Measurements from ENCODE around the gene VIPR2.

DNA sequence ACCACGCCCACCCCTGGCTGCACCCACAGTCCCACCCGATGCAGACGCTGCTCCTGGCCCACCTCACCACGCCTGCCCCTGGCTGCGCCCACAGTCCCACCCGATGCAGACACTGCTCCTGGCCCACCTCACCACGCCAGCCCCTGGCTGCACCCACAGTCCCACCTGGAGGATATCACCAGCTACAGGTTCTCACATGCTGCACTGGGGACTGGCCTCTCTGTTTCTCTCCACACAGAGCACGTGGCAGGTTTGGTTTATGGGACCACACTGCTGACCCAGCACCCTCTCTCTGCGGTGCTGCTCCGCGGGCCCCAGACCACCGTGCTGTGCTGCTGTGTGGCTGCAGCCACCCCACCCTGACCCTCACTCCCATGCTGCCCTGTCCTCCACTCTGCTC is 120.9 kb downstream of the VIPR2 start:
- TF ChIP-seq, protein P1, sequence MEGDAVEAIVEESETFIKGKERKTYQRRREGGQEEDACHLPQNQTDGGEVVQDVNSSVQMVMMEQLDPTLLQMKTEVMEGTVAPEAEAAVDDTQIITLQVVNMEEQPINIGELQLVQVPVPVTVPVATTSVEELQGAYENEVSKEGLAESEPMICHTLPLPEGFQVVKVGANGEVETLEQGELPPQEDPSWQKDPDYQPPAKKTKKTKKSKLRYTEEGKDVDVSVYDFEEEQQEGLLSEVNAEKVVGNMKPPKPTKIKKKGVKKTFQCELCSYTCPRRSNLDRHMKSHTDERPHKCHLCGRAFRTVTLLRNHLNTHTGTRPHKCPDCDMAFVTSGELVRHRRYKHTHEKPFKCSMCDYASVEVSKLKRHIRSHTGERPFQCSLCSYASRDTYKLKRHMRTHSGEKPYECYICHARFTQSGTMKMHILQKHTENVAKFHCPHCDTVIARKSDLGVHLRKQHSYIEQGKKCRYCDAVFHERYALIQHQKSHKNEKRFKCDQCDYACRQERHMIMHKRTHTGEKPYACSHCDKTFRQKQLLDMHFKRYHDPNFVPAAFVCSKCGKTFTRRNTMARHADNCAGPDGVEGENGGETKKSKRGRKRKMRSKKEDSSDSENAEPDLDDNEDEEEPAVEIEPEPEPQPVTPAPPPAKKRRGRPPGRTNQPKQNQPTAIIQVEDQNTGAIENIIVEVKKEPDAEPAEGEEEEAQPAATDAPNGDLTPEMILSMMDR (IDR thresholded peaks at IDR 0.05; ENCODE audit: low read length) = no peak
- no peak for TF ChIP-seq EZH2 (optimal IDR thresholded peaks at IDR 0.05; ENCODE audit: low read depth, low read length)

Measured in MM.1S (cell line).